CD4-positive, alpha-beta memory T cell (primary cell): ENCODE results near the gene ATP5F1E. TPM values are rescaled to one million over a fixed set of nuclear protein-coding genes. Genes with fewer than 3 reads are reported as not detected.
A peak's percentile ranks its signal among the peaks of the same experiment; 100 is the strongest.

Experiments
- CTCF ChIA-PET: fragments of 350-600 bp; sonication (Branson Sonifier 250); formaldehyde crosslinking; loops from one replicate; lab custom pipeline; 2021; ENCODE audit warnings: inconsistent platforms; ENCODE audit not compliant: partially characterized antibody; lab: Charles Lee
- POLR2A ChIA-PET: fragments of 350-600 bp; sonication (Branson Sonifier 250); formaldehyde crosslinking; loops from one replicate; lab custom pipeline; 2021; ENCODE audit not compliant: partially characterized antibody; lab: Charles Lee
- DNase-seq, 5 donors: peaks; one replicate each; pipeline versions ENCODE4 v3.0.0 to v3.0.0-alpha.2; 2020 to 2022; ENCODE audit warnings: mixed read lengths in 1 of 5
- H3K27ac ChIP-seq: one replicate; pipeline ENCODE4 v1.7.0; 2013; ENCODE audit warnings: low read depth, low read length
- H3K27me3 ChIP-seq: 2 replicates; pipeline ENCODE4 v1.7.0; 2013; ENCODE audit warnings: mild to moderate bottlenecking, low read length, moderate library complexity; ENCODE audit not compliant: insufficient read depth
- H3K36me3 ChIP-seq: 2 replicates; pipeline ENCODE4 v1.7.0; 2013; ENCODE audit warnings: mild to moderate bottlenecking, low read length, moderate library complexity; ENCODE audit not compliant: insufficient read depth
- H3K4me1 ChIP-seq: 2 replicates; pipeline ENCODE4 v1.7.0; 2013; ENCODE audit warnings: mild to moderate bottlenecking, low read length, moderate library complexity; ENCODE audit not compliant: insufficient read depth
- H3K4me3 ChIP-seq, 2 donors: one replicate each; pipeline ENCODE4 v1.7.0; 2013; ENCODE audit warnings: low read length in 2 of 2, mild to moderate bottlenecking in 1 of 2
- H3K9me3 ChIP-seq, 2 donors: one replicate each; pipeline ENCODE4 v1.7.0; 2013; ENCODE audit warnings: low read length in 2 of 2, control low read depth in 1 of 2; ENCODE audit not compliant: control insufficient read depth in 1 of 2
- H3K27ac Mint-ChIP-seq, 7 donors: one replicate each; pipeline ENCODE4 v1.8.0; 2020 to 2021; ENCODE audit warnings: mixed read lengths in 7 of 7, mild to moderate bottlenecking in 6 of 7, inconsistent platforms in 3 of 7, moderate library complexity in 3 of 7
- H3K27me3 Mint-ChIP-seq, 2 donors: one replicate each; pipeline ENCODE4 v1.8.0; 2020 to 2021; ENCODE audit warnings: mixed read lengths in 2 of 2
- H3K36me3 Mint-ChIP-seq, 2 donors: one replicate each; pipeline ENCODE4 v1.8.0; 2020 to 2021; ENCODE audit warnings: mixed read lengths in 2 of 2, inconsistent platforms in 1 of 2, mild to moderate bottlenecking in 1 of 2
- H3K4me1 Mint-ChIP-seq, 4 donors: one replicate each; pipeline ENCODE4 v1.8.0; 2020 to 2021; ENCODE audit warnings: mixed read lengths in 4 of 4, mild to moderate bottlenecking in 1 of 4
- H3K4me3 Mint-ChIP-seq, 8 donors: one replicate each; pipeline ENCODE4 v1.8.0; 2020 to 2021; ENCODE audit warnings: mixed read lengths in 8 of 8, mild to moderate bottlenecking in 7 of 8, moderate library complexity in 6 of 8, inconsistent platforms in 3 of 8
- H3K9me3 Mint-ChIP-seq, 8 donors: one replicate each; pipeline ENCODE4 v1.8.0; 2020 to 2021; ENCODE audit warnings: mixed read lengths in 8 of 8, mild to moderate bottlenecking in 5 of 8, inconsistent platforms in 3 of 8, moderate library complexity in 1 of 8
- intact Hi-C: fragments of 100-400 bp; cut with micrococcal nuclease; formaldehyde crosslinking; loops from one replicate; pipeline ENCODE4 v1.15.1; 2023
- polyA plus RNA-seq, 2 donors: library from polyadenylated mRNA; unstranded; fragments of 300-500 nt; fragmentation: Illumina TruSeq; gene quantifications; one replicate each; pipeline ENCODE4 v1.2.3, GENCODE V29; 2021
- total RNA-seq, 2 experiments: library from RNA; stranded (reverse); gene quantifications; one replicate each; pipeline ENCODE4 v1.2.3, GENCODE V29; 2021

Gene ATP5F1E
- total and polyA plus RNA-seq, 4 experiments from 2014 or later: 76.9 to 102 (median 80.9) TPM

- no peak for DNase-seq
- no peaks in the 10 kb centered on the region for H3K27me3 ChIP-seq
- Mint-ChIP-seq H3K27ac (peak overlapping the region; percentile 82 to 94 (median 90)), H3K36me3 (peaks cover 0 to 12% of the 10 kb centered on the region in 2 donors), H3K4me3 (peak overlapping the region in 7 of 8 donors; percentile 15 to 83 (median 76)), H3K27me3 (no peaks in the 10 kb centered on the region), H3K9me3 (no peaks in the 10 kb centered on the region), H3K4me1 (peaks cover 22 to 45% (median 34%) of the 10 kb centered on the region in 4 donors)
- H3K27ac ChIP-seq: no peak overlapping the region
- peaks cover 5% of the 10 kb centered on the region for H3K36me3 ChIP-seq
- no peaks in the 10 kb centered on the region for H3K9me3 ChIP-seq
- intact Hi-C loops: no loop called here
- POLR2A ChIA-PET: interaction anchor here (0.6 to 3.3 kb wide), 2 partner anchors 11 to 28 kb away, joined by 3 to 23 read pairs; partner anchors contain the start of gene ATP5F1E
- H3K4me3 ChIP-seq: no peak overlapping the region
- CTCF ChIA-PET: no interaction called here
- peaks cover 37% of the 10 kb centered on the region for H3K4me1 ChIP-seq
These were observed 28.2 kb downstream of the ATP5F1E start for GRCh38 chr20:59003836-59004492.

- H3K27me3 ChIP-seq: no peaks in the 10 kb centered on the region
- Mint-ChIP-seq H3K27ac (peak overlapping the region in 5 of 7 donors; percentile 67 to 93 (median 85)), H3K27me3 (no peaks in the 10 kb centered on the region), H3K9me3 (no peaks in the 10 kb centered on the region), H3K36me3 (peaks cover 0 to 14% of the 10 kb centered on the region in 2 donors), H3K4me3 (peak overlapping the region in 1 of 8 donors; percentile 36), H3K4me1 (peaks cover 22 to 45% (median 34%) of the 10 kb centered on the region in 4 donors)
- no peaks in the 10 kb centered on the region for H3K9me3 ChIP-seq
- H3K4me3 ChIP-seq: no peak overlapping the region
- intact Hi-C loops: no loop called here
- peaks cover 5% of the 10 kb centered on the region for H3K36me3 ChIP-seq
- H3K4me1 ChIP-seq: peaks cover 36% of the 10 kb centered on the region
- no peak overlapping the region for H3K27ac ChIP-seq
- ChIA-PET CTCF (no interaction called here), POLR2A (no interaction called here)
- no peak for DNase-seq
These were observed 29.2 kb downstream of the ATP5F1E start for GRCh38 chr20:59002874-59003399.

- H3K4me3 ChIP-seq: no peak overlapping the region
- H3K4me1 ChIP-seq: peaks cover 30% of the 10 kb centered on the region
- no peaks in the 10 kb centered on the region for H3K9me3 ChIP-seq
- H3K27me3 ChIP-seq: no peaks in the 10 kb centered on the region
- peak overlapping the region in 3 of 7 donors; percentile 60 to 85 (median 68) for H3K27ac Mint-ChIP-seq
- no peak for DNase-seq
- no peak overlapping the region for H3K27ac ChIP-seq
- intact Hi-C loops: no loop called here
- H3K9me3 Mint-ChIP-seq: no peaks in the 10 kb centered on the region
- H3K36me3 Mint-ChIP-seq: peaks cover 5 to 19% of the 10 kb centered on the region in 2 donors
- ChIA-PET CTCF (no interaction called here), POLR2A (no interaction called here)
- H3K4me3 Mint-ChIP-seq: no peak overlapping the region
- H3K27me3 Mint-ChIP-seq: no peaks in the 10 kb centered on the region
- peaks cover 10% of the 10 kb centered on the region for H3K36me3 ChIP-seq
- peaks cover 22 to 41% (median 34%) of the 10 kb centered on the region in 4 donors for H3K4me1 Mint-ChIP-seq
These were observed 29.7 kb downstream of the ATP5F1E start for GRCh38 chr20:59002388-59002787.

GRCh38 chr20:59001449-59002171, 30.5 kb downstream of the ATP5F1E start:
- CTCF ChIA-PET: no interaction called here
- no peaks in the 10 kb centered on the region for H3K27me3 Mint-ChIP-seq
- Histone ChIP-seq H3K27me3 (no peaks in the 10 kb centered on the region), H3K36me3 (peaks cover 14% of the 10 kb centered on the region), H3K4me1 (peaks cover 28% of the 10 kb centered on the region), H3K4me3 (no peak overlapping the region), H3K27ac (no peak overlapping the region), H3K9me3 (no peaks in the 10 kb centered on the region)
- POLR2A ChIA-PET: interaction anchor here (1.2 kb wide), 1 partner anchor 31 kb away, joined by 3 read pairs; the partner anchor contains the start of gene ATP5F1E
- no peak for DNase-seq
- no peaks in the 10 kb centered on the region for H3K9me3 Mint-ChIP-seq
- intact Hi-C loops: no loop called here
- no peak overlapping the region for H3K4me3 Mint-ChIP-seq
- peaks cover 22 to 41% (median 34%) of the 10 kb centered on the region in 4 donors for H3K4me1 Mint-ChIP-seq
- H3K36me3 Mint-ChIP-seq: peaks cover 12 to 26% of the 10 kb centered on the region in 2 donors
- H3K27ac Mint-ChIP-seq: no peak overlapping the region

- ChIA-PET CTCF (no interaction called here), POLR2A (interaction anchor here (1.2 kb wide), 1 partner anchor 31 kb away, joined by 3 read pairs; the partner anchor contains the start of gene ATP5F1E)
- intact Hi-C loops: no loop called here
- no peak overlapping the region for H3K27ac Mint-ChIP-seq
- Histone ChIP-seq H3K4me3 (no peak overlapping the region), H3K4me1 (peaks cover 23% of the 10 kb centered on the region), H3K36me3 (peaks cover 15% of the 10 kb centered on the region), H3K27ac (no peak overlapping the region), H3K9me3 (no peaks in the 10 kb centered on the region), H3K27me3 (no peaks in the 10 kb centered on the region)
- H3K27me3 Mint-ChIP-seq: no peaks in the 10 kb centered on the region
- peaks cover 22 to 39% (median 32%) of the 10 kb centered on the region in 4 donors for H3K4me1 Mint-ChIP-seq
- no peaks in the 10 kb centered on the region for H3K9me3 Mint-ChIP-seq
- H3K36me3 Mint-ChIP-seq: peaks cover 15 to 31% of the 10 kb centered on the region in 2 donors
- H3K4me3 Mint-ChIP-seq: no peak overlapping the region
- no peak for DNase-seq
These were observed 31.1 kb downstream of the ATP5F1E start for GRCh38 chr20:59001068-59001448.

GRCh38 chr20:59000326-59000725, 31.8 kb downstream of the ATP5F1E start:
- POLR2A ChIA-PET: no interaction called here
- intact Hi-C loops: no loop called here
- peak overlapping the region in 1 of 7 donors; percentile 76 for H3K27ac Mint-ChIP-seq

GRCh38 chr20:58998656-58999055, 33.5 kb downstream of the ATP5F1E start:
- no peak overlapping the region for H3K27ac ChIP-seq
- H3K4me1 ChIP-seq: no peaks in the 10 kb centered on the region
- H3K27ac Mint-ChIP-seq: peak overlapping the region in 2 of 7 donors; percentile 35 to 64
- H3K9me3 Mint-ChIP-seq: no peaks in the 10 kb centered on the region
- H3K27me3 ChIP-seq: no peaks in the 10 kb centered on the region
- peaks cover 1 to 15% (median 10%) of the 10 kb centered on the region in 4 donors for H3K4me1 Mint-ChIP-seq
- H3K36me3 Mint-ChIP-seq: peaks cover 24 to 50% of the 10 kb centered on the region in 2 donors
- DNase-seq: no peak
- ChIA-PET POLR2A (interaction anchor here (1.0 kb wide), 1 partner anchor 14 kb away, joined by 3 read pairs; no protein-coding TSS in a partner anchor), CTCF (no interaction called here)
- no peak overlapping the region for H3K4me3 Mint-ChIP-seq
- H3K36me3 ChIP-seq: peaks cover 27% of the 10 kb centered on the region
- intact Hi-C loops: no loop called here
- H3K27me3 Mint-ChIP-seq: no peaks in the 10 kb centered on the region
- H3K4me3 ChIP-seq: no peak overlapping the region
- H3K9me3 ChIP-seq: no peaks in the 10 kb centered on the region

More at GRCh38 chr20:59000326-59000725, 31.8 kb downstream of the ATP5F1E start:
- no peaks in the 10 kb centered on the region for H3K27me3 ChIP-seq
- no peak overlapping the region for H3K27ac ChIP-seq
- no peak overlapping the region for H3K4me3 ChIP-seq
- H3K36me3 ChIP-seq: peaks cover 22% of the 10 kb centered on the region
- Mint-ChIP-seq H3K27me3 (no peaks in the 10 kb centered on the region), H3K4me1 (peaks cover 18 to 31% (median 26%) of the 10 kb centered on the region in 4 donors), H3K4me3 (no peak overlapping the region), H3K9me3 (no peaks in the 10 kb centered on the region), H3K36me3 (peaks cover 22 to 38% of the 10 kb centered on the region in 2 donors)
- CTCF ChIA-PET: no interaction called here
- H3K4me1 ChIP-seq: peaks cover 16% of the 10 kb centered on the region
- H3K9me3 ChIP-seq: no peaks in the 10 kb centered on the region
- no peak for DNase-seq
